GM13976 (cell line): ENCODE data around the gene ATG16L2.

ENCODE experiments used
- DNase-seq: peaks from one replicate; pipeline ENCODE4 v3.0.0; 2012; ENCODE audit warnings: low spot score
- in situ Hi-C: fragments of 300-500 bp; cut with MboI; formaldehyde crosslinking; loops from one replicate; pipeline ENCODE4 v1.12.0; 2022; ENCODE audit warnings: low sequenced_read_pairs, mixed read lengths, inconsistent platforms; ENCODE audit not compliant: unreplicated experiment
- TF ChIP-seq, protein P1 (sequence below): IDR thresholded peaks from 2 replicates; pipeline ENCODE4 v1.5.1; 2012; ENCODE audit warnings: borderline replicate concordance, mild to moderate bottlenecking; ENCODE audit not compliant: insufficient read depth; ENCODE audit errors: extremely low read depth, missing control alignments, control extremely low read depth

The ATG16L2 gene

DNA sequence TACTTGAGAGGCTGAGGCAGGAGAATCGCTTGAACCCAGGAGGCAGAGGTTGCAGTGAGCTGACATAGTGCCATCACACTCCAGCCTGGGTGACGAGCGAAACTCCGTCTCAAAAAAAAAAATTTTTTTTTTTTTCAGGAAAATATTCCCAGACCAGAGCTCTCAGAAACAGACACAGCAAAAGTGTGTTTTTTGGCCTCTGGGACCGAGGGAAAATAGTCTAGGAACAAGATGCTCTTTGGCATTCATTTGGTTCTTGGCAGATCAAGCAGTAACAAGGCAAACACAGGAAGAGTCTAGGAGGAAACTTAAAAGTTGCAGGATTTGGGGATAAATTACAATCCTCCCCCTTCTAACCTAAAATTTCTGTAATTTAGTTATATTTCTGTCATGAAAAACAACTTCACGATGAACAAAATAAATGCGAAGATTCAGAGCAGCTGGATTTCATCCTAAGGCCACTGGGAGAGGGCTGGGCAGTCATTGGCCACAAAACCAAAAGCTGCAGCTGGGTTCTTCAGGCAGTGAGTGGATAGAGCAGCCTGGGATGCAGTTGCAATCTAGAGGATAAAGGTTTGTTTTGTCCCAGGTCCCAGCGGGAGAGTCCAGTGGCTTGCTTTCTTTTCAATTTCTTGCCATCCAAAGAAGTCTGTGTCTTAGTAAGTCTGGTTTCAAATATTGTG lies 19.7 kb downstream of the ATG16L2 start:
- DNase-seq: no peak
- in situ Hi-C loops: loop anchor here (10.0 kb wide), 1 partner anchor 341 kb away; no protein-coding TSS in a partner anchor
- TF ChIP-seq, protein P1, sequence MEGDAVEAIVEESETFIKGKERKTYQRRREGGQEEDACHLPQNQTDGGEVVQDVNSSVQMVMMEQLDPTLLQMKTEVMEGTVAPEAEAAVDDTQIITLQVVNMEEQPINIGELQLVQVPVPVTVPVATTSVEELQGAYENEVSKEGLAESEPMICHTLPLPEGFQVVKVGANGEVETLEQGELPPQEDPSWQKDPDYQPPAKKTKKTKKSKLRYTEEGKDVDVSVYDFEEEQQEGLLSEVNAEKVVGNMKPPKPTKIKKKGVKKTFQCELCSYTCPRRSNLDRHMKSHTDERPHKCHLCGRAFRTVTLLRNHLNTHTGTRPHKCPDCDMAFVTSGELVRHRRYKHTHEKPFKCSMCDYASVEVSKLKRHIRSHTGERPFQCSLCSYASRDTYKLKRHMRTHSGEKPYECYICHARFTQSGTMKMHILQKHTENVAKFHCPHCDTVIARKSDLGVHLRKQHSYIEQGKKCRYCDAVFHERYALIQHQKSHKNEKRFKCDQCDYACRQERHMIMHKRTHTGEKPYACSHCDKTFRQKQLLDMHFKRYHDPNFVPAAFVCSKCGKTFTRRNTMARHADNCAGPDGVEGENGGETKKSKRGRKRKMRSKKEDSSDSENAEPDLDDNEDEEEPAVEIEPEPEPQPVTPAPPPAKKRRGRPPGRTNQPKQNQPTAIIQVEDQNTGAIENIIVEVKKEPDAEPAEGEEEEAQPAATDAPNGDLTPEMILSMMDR: no peak

DNA sequence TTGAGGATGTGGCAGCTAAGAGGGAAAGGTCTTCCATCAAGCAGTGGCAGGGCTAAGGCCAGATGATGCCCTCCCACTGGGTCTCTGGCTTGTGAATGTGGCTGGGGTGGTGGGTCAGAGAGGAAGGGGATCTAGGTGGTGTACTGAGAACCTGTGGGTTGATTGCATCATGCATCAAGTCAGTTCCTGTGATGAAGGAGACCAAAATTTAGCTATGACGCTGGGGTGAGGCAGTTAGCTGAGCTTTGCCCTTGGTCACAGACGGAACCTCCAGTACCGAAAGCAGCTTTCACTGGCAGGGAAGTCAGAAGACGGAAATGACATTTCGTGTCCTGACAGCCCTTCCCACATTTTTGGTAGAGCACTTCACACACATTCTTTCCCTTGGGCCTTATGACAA lies 20.7 kb downstream of the ATG16L2 start:
- DNase-seq: no peak
- TF ChIP-seq, protein P1: no peak
- in situ Hi-C loops: loop anchor here (10.0 kb wide), 1 partner anchor 340 kb away; no protein-coding TSS in a partner anchor

DNA sequence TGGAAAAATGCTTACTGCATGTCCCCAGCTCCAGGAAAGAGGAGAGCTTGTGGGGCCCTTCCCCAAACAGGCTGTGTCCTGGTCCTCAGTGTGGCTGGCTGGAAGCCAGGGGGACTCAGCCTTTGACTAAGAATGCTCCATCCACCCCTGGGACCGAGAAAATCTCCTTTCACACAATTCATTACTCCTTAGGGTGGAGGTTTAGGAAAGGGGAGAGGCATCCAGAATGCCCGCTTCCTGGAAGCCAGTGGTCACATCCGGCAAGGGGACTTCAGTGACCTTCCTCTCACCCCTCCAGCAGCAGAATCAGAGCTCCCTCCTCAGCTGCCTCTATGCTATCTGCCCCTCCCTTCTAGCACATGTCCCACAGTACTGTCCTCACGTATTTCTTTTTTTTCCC lies 21.9 kb downstream of the ATG16L2 start:
- no peak for DNase-seq
- in situ Hi-C loops: loop anchor here (10.0 kb wide), 1 partner anchor 339 kb away; no protein-coding TSS in a partner anchor
- TF ChIP-seq, protein P1: no peak

DNA sequence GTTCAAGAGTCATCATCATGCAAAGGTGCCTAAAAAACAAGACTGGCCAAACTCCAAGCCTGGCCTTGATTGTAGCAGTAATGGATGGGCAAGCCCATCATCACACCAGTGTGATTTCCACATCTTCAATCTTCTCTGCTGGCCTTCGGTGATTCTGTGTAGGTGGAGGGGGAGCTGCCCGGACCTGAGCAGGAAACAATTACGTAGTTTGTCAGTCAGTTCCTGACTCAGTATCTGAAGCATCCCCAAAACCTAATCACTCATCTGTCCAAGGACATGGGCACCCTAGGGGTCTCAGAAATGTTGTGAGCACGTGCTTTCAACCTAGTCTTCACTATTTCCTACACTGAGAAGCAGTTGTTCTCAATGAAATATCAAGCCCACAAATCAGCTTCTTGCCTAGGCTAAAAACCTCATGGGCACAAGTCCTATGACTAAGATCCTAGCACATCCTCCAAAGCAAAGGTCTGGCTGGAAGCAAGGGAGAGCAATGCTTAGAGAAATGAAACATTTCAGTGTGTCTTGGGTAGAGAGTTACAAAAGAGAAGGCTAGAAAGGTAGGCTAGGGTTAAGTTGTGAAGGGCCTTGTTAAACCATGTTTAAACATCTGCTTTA lies 24.6 kb downstream of the ATG16L2 start:
- in situ Hi-C loops: loop anchor here (10.0 kb wide), 1 partner anchor 336 kb away; no protein-coding TSS in a partner anchor
- no peak for DNase-seq
- TF ChIP-seq, protein P1: no peak

DNA sequence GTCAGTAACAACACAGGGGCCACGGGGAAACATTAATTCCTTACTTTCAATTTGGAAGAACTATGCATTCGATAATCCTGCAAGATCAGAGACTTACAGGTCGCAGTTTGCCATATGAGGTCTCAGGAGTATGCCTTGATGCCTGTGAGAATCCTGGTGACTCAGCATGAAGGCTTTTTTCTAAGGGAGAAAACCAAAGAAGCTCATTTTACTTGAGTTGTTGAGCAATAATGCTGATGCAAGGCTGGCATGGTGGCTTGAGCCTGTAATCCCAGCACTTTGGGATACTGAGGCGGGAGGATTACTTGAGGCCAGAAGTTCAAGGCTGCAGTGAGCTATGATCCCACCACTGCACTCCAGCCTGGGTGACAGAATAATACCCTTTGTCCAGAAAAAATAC lies 26.6 kb downstream of the ATG16L2 start:
- TF ChIP-seq, protein P1: no peak
- in situ Hi-C loops: no loop called here
- DNase-seq: no peak

DNA sequence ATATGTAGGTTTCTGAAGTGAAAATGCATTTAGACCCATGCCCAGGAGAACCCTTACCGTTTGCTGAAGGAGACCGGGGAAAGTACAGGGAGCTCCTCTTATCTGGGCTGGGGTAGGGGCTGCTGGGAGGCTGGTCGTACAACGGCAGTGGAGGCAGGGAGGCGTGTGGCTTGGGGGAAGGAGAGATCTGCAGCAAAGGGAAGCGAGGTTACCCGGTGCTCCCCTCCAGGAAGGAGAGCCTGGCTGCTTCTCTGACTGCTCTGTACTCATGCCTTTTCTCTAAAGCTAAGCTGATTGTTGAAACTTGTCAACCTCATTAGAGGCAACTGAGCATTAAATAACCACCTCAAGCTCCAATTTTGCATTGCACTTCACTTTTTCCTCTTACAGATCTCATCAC lies 27.2 kb downstream of the ATG16L2 start:
- no peak for DNase-seq
- TF ChIP-seq, protein P1: no peak
- in situ Hi-C loops: no loop called here
